HG03575 (cell line): Measurements from ENCODE around the gene ACOD1.
A peak's percentile ranks its signal among the peaks of the same experiment; 100 is the strongest.

Experiments used
- ATAC-seq: cut with Tn5 transposase; IDR thresholded peaks from one replicate; pipeline ENCODE4 v1.9.1; 2021; ENCODE audit not compliant: unreplicated experiment, insufficient number of reproducible peaks, low FRiP score; ENCODE audit errors: extremely low read depth

The ACOD1 gene

DNA sequence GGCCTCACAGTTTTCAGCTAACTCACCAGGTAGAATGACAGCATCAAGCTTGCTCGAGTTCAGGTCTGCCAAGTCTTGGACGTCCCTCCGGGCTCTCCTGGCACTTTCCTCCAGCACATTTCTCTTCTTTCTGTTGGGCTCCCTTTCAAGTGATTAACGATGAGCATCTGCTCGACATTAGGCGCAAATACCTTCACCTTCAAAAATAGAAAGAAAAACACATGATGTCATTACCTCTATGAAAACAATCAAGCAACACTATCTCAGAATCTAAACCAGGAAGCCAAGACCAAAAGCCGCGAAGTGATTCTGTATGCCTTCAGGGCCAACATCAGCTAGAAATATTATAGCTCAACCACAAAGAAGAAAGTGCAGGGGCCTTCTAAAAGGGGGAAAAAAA is 28.2 kb downstream of the ACOD1 start:
- no peak for ATAC-seq

DNA sequence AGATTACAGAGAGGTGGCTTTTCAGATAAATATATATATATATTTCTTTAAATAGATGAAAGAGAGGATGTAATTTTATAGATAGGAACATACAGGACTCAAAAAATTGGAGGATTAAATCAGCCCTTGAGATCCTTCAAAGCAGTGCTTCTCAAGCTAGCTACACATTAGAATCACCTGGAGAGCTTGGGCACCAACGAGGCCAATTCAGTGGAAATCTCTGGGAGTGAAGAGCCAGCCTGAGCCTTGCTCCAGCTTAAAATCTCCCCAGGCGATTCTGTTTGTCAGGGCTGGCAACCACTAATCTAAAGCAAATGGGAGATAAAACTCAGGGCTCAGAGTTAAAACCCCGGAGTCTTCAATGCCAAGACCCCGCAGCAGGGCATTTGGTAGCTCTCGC is 28.6 kb downstream of the ACOD1 start:
- no peak for ATAC-seq

DNA sequence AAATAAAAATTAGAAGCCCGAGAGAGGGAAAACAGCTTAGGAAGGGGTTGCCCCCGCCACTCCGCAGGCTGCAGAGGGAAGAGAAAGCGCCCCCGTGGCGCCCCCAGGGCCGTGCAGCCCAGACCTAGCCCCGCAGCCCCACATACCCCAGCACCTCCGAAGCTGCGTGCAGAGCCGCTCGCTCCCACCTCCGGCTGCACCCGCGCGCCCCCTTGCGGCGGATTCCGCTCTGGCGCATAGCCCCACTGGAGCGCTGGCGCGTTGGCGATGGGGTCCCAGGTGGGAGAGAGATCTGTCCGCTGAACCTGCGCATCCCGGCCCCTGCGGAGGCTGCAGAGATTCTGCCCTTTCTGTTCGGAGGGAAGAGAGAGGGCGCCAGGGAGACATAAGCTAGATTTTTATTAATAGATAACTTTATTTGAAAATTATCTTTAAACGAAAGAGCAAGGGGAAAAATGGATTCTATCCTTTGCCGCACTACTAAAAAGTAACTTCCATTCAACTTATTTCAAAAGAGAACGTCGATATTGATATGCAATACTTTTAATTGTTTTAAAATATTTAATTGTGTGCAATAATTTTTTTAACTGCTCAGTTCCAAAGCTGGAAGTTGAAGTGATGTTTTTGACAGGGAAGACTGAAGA is 31.9 kb downstream of the ACOD1 start:
- peak; percentile 84 for ATAC-seq

DNA sequence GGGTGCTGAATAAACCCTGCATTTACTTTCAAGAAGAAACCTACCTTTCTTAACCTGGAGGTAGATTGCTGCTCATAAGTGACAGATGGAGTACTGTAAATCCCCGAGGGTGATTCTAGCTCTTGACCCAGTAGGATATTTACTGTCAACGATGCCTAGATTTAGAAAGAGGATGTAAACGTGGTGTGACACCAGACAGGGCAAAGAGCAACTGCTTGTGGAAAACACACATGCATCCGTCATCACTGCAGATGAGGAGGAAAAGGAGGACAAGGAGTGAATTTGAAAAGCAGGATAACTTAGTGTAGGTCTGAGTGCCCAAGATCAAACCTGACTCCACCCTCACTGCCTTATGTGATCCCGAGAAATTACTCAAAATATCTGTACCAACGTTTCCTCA is 33.8 kb downstream of the ACOD1 start:
- no peak for ATAC-seq

DNA sequence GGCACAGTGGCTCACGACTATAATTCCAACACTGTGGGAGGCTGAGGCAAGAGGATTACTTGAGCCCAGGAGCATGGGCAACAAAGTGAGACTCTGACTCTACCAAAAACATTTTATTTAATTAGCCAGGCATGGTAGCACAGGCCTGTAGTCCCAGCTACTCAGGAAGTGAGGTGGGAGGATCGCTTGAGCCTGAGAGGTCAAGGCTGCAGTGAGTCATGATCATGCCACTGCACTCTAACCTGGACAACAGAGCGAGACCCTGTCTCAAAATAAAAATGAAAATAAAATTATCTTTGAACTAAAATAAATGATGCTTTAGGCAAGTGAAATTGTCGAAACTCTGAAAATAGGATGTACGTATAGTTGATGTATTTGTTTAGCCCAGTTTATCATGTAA is 35.4 kb downstream of the ACOD1 start:
- ATAC-seq, result no peak

DNA sequence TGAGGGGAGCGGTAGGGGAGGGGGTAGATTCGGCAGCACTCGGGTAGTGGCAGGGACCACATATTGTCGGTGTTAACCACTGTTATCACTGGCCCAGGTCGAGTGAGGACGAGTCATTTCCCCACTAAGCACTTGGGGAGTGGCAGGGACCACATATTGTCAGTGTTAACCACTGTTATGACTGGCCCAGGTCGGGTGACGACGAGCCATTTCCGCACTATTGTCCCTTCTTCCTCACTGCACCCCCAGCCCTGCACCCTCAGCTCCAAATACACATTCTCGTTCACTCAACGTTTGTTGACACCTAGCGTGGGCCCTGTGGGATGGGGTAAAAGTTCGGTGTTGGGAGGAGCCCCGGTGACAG is 43.1 kb downstream of the ACOD1 start:
- ATAC-seq, result peak; percentile 37

DNA sequence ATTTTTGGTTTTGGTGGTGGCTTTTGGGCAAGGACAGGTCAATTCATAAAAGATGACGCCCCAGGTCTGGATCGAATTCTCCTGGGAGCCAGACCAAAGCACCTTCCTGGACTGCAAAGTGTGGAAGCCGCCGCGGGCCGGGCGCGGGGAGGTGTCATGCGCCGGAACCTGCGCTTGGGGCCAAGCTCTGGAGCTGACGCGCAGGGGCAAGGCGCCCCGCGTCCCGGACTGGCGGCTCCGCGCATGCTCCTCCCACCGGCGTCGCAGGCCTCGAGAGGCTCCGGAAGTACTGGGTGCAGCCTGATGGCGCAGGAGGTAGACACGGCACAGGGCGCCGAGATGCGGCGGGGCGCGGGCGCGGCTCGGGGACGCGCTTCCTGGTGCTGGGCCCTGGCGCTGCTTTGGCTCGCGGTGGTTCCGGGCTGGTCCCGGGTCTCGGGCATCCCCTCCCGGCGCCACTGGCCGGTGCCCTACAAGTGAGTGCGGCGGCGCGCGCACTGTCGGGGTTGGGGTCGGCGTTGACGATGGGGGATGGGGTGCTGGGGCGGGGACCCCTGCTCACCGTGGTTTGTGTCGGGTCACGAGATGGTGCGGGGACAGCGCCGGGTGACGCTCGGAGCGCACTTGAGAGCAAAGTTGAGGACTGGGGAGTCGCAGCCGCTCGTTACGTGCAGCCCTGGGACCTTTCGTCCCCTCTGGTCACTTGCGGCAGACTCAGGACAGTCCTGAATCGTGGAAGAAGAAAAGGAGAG is 43.7 kb downstream of the ACOD1 start, which contains the start of gene CLN5:
Gene CLN5 (plus strand): TSS at position 286 of the 752 bp plus-strand sequence. CDS start 18 bp downstream, at position 304.
- peak; percentile 85 for ATAC-seq

DNA sequence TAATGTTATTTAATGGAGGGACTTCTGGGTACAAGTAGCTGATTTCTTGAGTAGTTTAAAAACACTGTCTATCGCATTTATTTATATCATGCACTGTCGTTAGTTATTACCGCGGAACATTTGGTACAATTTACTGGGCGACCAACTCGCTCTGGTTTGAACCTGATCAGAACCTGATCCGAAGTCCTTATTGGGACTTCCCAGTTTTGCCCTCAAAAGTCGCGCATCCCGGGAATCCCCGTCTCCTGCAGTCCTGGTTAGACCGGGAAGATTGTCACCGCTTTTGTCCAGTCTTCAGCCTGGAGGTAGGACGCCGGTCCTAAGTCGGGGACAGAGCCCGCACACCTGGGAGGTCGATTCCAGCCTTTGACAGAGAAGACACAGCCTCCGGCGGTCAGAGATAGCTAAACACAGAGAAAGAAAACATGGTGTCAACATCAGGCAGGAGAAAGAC is 44.3 kb downstream of the ACOD1 start:
- no peak for ATAC-seq

DNA sequence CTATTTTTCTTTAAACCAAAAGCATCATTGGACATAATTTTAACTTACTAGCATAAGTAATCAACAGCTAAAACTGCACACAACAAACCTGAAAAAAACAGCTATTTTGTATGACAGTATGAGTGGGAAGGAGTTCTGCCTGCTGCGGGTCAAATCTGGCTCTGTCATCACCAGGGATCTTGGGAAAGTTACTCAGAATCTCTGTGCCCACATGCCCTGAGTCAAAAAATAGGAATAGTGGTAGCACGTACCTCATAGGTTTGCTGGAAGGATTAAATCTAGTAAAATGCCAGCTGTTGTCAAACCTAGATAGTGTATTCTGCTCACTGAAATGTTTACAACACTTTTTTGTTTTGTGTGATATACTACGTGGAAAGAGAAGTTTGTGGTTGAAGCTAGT is 44.7 kb downstream of the ACOD1 start:
- ATAC-seq, result no peak

DNA sequence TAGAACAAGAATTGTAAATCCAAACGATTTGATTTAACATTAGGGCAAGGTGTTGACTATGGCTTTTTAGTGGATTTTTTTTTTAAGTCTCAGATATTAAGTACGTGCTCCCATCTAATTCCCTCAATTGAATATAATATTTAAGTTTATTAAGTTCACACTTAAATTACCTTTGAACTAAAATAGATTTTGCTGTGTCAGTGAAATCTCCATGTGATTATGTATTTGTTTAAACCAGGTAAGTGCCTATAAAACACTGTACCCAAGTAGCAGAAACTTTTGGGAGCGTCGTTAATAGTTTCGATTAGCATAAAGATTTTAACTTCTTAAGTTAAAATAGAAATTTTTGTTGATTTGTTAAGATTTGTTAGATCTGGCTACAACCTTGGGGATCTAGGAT is 45.2 kb downstream of the ACOD1 start:
- no peak for ATAC-seq

DNA sequence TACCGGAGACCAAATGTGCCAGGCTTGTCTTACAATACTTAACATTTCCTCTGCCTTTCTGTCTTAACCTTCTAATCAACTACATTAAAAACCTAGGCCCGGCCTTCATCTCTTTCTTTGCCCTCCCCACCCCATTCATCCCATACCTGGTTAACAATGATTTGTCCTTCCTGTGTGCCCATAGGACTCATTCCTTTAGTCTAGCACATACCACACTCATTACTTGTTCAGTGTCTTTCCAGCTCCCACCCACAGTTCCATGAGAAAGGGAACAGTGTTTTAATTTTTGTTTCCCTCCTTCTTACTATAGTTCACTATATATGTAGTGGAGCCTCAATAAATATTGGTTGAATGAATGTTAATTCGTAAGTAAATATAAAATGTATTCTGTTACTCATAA is 46.0 kb downstream of the ACOD1 start:
- ATAC-seq, result no peak

DNA sequence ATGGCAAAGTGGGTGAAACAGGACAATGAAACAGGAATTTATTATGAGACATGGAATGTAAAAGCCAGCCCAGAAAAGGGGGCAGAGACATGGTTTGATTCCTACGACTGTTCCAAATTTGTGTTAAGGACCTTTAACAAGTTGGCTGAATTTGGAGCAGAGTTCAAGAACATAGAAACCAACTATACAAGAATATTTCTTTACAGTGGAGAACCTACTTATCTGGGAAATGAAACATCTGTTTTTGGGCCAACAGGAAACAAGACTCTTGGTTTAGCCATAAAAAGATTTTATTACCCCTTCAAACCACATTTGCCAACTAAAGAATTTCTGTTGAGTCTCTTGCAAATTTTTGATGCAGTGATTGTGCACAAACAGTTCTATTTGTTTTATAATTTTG is 52.2 kb downstream of the ACOD1 start:
- no peak for ATAC-seq

DNA sequence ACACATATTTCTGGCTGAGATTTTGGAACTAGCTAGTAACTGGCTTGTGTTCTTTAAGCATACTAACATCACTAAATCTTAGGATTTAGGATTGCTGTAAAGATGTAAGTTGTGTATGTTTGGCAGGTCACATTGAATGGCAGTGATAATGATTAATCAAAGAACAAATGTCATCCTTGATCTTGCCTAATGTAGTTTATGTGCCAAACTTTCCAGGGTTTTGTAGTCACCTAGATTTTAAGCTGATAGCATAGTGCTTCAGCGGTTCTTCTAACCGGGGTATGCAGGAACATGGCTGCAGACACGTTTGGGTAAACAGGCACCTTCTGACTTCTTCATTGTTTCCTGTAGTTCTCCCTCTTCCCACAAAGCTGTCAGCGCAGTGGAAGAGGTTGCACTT is 53.2 kb downstream of the ACOD1 start:
- no peak for ATAC-seq

DNA sequence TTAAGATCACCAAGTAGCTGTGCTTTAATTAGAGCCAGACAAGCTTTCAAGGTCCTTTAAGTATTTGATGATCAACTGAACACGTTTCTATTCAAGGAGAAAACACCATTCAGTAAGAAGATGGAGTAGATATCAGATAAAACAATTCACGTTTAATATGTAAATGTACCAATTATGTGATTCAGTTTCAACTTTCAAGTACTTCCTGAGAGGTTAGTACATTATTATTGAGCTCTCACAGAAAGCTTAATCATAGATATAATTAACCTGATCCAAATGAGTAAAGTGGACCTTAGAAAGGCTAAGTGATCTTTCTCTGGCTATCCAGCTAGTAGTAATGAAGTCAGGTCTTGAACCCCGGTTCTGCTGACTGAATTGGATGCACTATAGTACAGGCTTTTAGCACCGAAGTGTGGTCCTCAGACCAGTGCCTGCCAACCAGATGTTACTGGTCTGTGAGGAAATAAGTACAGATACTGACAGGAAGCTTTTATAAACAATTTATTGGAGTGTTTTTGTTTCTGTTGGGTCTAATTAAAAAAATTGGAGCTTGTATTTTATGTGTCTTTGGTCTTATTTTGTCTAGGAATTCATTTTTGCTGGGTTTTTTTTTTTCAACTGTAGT is 53.8 kb downstream of the ACOD1 start:
- no peak for ATAC-seq

DNA sequence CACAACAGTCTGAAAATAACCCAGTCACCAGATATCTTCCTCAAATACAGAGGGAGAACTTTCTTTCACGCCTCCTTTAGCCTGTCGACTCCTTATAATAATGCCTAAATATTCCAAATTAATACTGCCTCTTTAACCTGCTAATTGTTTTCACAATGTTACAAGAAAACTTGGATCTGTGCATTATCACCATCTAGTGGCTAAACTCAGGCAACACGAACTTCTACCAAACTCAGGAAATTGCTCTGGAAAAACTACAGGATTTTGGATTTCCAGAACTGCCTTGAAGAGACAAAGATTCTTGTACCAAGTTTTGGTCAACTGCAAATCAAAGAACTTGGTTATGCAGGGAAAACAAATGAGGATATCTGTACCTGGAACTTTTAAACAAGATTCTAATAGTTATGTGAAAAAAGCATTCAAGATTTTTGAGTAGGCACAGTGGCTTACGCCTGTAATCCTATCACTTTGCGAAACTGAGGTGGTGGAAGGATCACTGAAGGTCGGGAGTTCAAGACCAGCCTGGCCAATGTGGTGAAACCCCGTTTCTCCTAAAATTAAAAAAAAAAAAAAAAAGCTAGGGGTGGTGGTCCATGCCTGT is 54.4 kb downstream of the ACOD1 start:
- ATAC-seq, result no peak
